Astrocyte (in vitro differentiated cells and primary cell): ENCODE measurements around the gene C7orf57. TPM values are rescaled to one million over a fixed set of nuclear protein-coding genes. Genes with fewer than 3 reads are reported as not detected.

Source experiments
- DNase-seq: peaks from one replicate; pipeline ENCODE4 v3.0.0-alpha.2; 2010; ENCODE audit warnings: low read depth
- FAIRE-seq: peaks from 2 replicates; lab custom pipeline; 2011; peaks lifted over from hg19 to GRCh38; lab: Jason Lieb, UNC
- H2AFZ ChIP-seq: 2 replicates; pipeline ENCODE4 v1.6.0; 2012; ENCODE audit warnings: low read depth, low read length, inconsistent platforms
- H3K27ac ChIP-seq: 2 replicates; pipeline ENCODE4 v1.5.1; 2011; ENCODE audit warnings: low read depth, low read length, inconsistent platforms
- H3K27me3 ChIP-seq: 2 replicates; pipeline ENCODE4 v1.6.0; 2011; ENCODE audit warnings: low read length, inconsistent platforms; ENCODE audit not compliant: insufficient read depth
- H3K36me3 ChIP-seq: 2 replicates; pipeline ENCODE4 v1.5.1; 2011; ENCODE audit warnings: low read length, inconsistent platforms; ENCODE audit not compliant: insufficient read depth
- H3K4me1 ChIP-seq: 2 replicates; pipeline ENCODE4 v1.5.1; 2011; ENCODE audit warnings: low read length, inconsistent platforms; ENCODE audit not compliant: insufficient read depth
- H3K4me2 ChIP-seq: 2 replicates; pipeline ENCODE4 v1.6.0; 2012; ENCODE audit warnings: low read length, inconsistent platforms
- H3K4me3 ChIP-seq: 2 replicates; pipeline ENCODE4 v1.5.1; 2011; ENCODE audit warnings: low read depth, mild to moderate bottlenecking, low read length, inconsistent platforms; ENCODE audit not compliant: insufficient read depth
- H3K79me2 ChIP-seq: 2 replicates; pipeline ENCODE4 v1.6.0; 2012; ENCODE audit warnings: mild to moderate bottlenecking, low read length, inconsistent platforms; ENCODE audit not compliant: insufficient read depth
- H3K9ac ChIP-seq: 2 replicates; pipeline ENCODE4 v1.6.0; 2012; ENCODE audit warnings: mild to moderate bottlenecking, low read length, inconsistent platforms
- H3K9me3 ChIP-seq: 2 replicates; pipeline ENCODE4 v1.5.1; 2012; ENCODE audit warnings: low read depth, mild to moderate bottlenecking, low read length, inconsistent platforms; ENCODE audit not compliant: insufficient read depth
- H4K20me1 ChIP-seq: 2 replicates; pipeline ENCODE4 v1.6.0; 2012; ENCODE audit warnings: low read length, inconsistent platforms; ENCODE audit not compliant: insufficient read depth
- H3K27ac Mint-ChIP-seq: one replicate; pipeline ENCODE4 v1.8.0; 2021; ENCODE audit warnings: mild to moderate bottlenecking, mixed read lengths; ENCODE audit not compliant: unreplicated experiment
- H3K27me3 Mint-ChIP-seq: one replicate; pipeline ENCODE4 v1.8.0; 2021; ENCODE audit warnings: low read depth, mixed read lengths; ENCODE audit not compliant: unreplicated experiment
- H3K36me3 Mint-ChIP-seq: one replicate; pipeline ENCODE4 v1.8.0; 2021; ENCODE audit warnings: low read depth, mixed read lengths; ENCODE audit not compliant: unreplicated experiment
- H3K4me1 Mint-ChIP-seq: one replicate; pipeline ENCODE4 v1.8.0; 2021; ENCODE audit warnings: low read depth, mixed read lengths; ENCODE audit not compliant: unreplicated experiment
- H3K4me3 Mint-ChIP-seq: one replicate; pipeline ENCODE4 v1.8.0; 2021; ENCODE audit warnings: mild to moderate bottlenecking, moderate library complexity, mixed read lengths; ENCODE audit not compliant: unreplicated experiment
- H3K9me3 Mint-ChIP-seq: one replicate; pipeline ENCODE4 v1.8.0; 2021; ENCODE audit warnings: mild to moderate bottlenecking, mixed read lengths; ENCODE audit not compliant: unreplicated experiment
- EZH2 ChIP-seq: IDR thresholded peaks from 2 replicates; pipeline ENCODE4 v1.6.1; 2012; ENCODE audit warnings: mild to moderate bottlenecking, low read length, inconsistent platforms; ENCODE audit not compliant: insufficient read depth
- total RNA-seq: library from RNA; stranded (reverse); gene quantifications from 2 replicates; pipeline ENCODE4 v1.2.1, GENCODE V29; 2021
- TF ChIP-seq, protein P1 (sequence below): IDR thresholded peaks from 2 replicates; pipeline ENCODE4 v1.5.1; 2011; ENCODE audit warnings: low read depth, mild to moderate bottlenecking, inconsistent platforms, low read length, moderate library complexity; ENCODE audit not compliant: insufficient read depth

Gene C7orf57
- total RNA-seq, 1 donor from 2014 or later, result not detected

DNA sequence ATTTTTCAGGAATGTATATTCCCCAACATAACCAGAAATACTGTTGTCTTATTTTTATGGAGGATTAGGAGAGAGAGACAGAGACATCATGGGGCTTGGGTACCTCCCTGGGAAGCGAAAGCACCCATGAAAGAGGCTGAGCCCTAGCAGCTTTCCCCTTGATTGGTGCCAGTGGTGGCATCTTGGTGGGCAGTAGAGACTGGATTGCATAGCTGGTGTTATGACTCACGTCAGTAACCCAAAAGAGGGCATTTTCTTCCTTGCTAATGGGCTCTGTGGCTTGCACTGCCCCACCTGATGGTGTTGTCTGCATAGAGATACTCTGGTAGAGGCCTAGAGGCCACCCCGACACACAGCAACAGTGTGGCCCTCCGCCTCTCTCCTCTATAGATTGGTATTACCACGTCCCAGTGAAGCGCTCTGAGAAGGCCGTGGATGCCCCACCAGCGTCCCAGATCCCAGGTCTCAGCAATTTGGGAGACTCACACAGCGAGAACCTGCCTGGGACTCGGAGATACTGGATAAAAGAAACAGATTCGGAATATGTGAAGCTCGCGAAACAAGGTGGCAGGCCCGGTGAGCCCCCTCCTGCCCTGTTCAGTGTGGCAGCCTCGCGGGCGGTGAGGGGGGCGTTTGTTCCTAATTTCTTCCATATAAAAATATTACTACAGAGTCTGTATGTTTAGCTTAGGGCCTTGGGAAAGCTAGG is 5.8 kb downstream of the C7orf57 start:
- H3K27me3 Mint-ChIP-seq, result peaks cover 25% of the 10 kb centered on the region
- Histone ChIP-seq H3K9ac (no peak overlapping the region), H2AFZ (no peak overlapping the region), H3K4me3 (no peak overlapping the region), H3K36me3 (no peaks in the 10 kb centered on the region), H3K4me1 (peaks cover 16% of the 10 kb centered on the region), H3K27ac (peak overlapping the region; percentile 45), H3K79me2 (no peaks in the 10 kb centered on the region), H4K20me1 (no peaks in the 10 kb centered on the region), H3K4me2 (peak overlapping the region; percentile 70), H3K27me3 (peaks cover 12% of the 10 kb centered on the region), H3K9me3 (no peaks in the 10 kb centered on the region)
- H3K9me3 Mint-ChIP-seq, result no peaks in the 10 kb centered on the region
- H3K4me1 Mint-ChIP-seq, result peaks cover 19% of the 10 kb centered on the region
- no peak overlapping the region for H3K27ac Mint-ChIP-seq
- FAIRE-seq (no peak), DNase-seq (no peak)
- no peak overlapping the region for H3K4me3 Mint-ChIP-seq
- TF ChIP-seq, protein P1, sequence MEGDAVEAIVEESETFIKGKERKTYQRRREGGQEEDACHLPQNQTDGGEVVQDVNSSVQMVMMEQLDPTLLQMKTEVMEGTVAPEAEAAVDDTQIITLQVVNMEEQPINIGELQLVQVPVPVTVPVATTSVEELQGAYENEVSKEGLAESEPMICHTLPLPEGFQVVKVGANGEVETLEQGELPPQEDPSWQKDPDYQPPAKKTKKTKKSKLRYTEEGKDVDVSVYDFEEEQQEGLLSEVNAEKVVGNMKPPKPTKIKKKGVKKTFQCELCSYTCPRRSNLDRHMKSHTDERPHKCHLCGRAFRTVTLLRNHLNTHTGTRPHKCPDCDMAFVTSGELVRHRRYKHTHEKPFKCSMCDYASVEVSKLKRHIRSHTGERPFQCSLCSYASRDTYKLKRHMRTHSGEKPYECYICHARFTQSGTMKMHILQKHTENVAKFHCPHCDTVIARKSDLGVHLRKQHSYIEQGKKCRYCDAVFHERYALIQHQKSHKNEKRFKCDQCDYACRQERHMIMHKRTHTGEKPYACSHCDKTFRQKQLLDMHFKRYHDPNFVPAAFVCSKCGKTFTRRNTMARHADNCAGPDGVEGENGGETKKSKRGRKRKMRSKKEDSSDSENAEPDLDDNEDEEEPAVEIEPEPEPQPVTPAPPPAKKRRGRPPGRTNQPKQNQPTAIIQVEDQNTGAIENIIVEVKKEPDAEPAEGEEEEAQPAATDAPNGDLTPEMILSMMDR, result no peak
- no peak for TF ChIP-seq EZH2
- no peaks in the 10 kb centered on the region for H3K36me3 Mint-ChIP-seq

DNA sequence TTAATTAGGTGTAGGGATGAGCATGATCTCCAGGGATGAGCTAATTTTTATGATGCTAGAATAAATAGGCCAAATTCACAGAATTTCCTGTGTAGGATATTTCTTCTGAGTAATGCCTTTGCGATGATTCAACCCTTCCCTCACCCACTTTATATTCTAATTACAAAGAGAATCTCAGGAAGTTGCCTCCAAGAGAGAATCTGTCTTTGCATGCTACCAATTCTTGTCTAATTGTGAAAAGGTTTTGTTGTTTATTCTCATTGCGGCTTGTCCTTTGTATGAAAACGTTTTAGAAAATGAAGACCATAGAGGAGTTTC is 6.3 kb downstream of the C7orf57 start:
- H3K4me2 ChIP-seq, result peak overlapping the region; percentile 70
- FAIRE-seq, result peak; percentile 72

DNA sequence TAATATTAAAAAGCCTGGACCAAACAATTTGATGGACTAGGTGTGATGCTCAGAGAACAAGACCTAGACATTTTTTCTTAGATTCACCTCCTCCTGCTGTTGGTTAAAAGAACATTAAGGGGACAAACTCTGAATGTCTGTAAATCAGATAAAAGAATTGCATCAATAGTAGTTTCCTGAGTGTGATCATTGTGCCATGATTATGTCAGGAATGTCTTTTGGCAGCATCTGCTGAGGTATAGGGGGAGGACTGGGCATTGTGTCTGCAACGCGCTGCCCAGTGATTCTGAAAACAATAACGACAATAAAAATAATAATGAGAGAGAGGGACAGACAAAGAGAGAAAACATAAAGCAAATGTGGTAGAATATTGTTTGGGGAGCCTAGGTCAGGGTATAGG is 6.9 kb downstream of the C7orf57 start:
- Histone ChIP-seq H3K4me2 (peak overlapping the region; percentile 70), H3K36me3 (no peaks in the 10 kb centered on the region), H3K27ac (peak overlapping the region; percentile 66), H3K9ac (peak overlapping the region; percentile 47), H3K4me3 (no peak overlapping the region), H3K4me1 (peaks cover 15% of the 10 kb centered on the region), H3K79me2 (no peaks in the 10 kb centered on the region), H2AFZ (no peak overlapping the region), H4K20me1 (no peaks in the 10 kb centered on the region), H3K27me3 (peaks cover 2% of the 10 kb centered on the region), H3K9me3 (no peaks in the 10 kb centered on the region)
- peaks cover 14% of the 10 kb centered on the region for H3K27me3 Mint-ChIP-seq
- H3K4me3 Mint-ChIP-seq, result no peak overlapping the region
- H3K27ac Mint-ChIP-seq, result no peak overlapping the region
- DNase-seq, result peak; percentile 29
- H3K9me3 Mint-ChIP-seq, result no peaks in the 10 kb centered on the region
- no peaks in the 10 kb centered on the region for H3K36me3 Mint-ChIP-seq
- no peak for TF ChIP-seq EZH2
- TF ChIP-seq, protein P1, result no peak
- peak; percentile 60 for FAIRE-seq
- peaks cover 22% of the 10 kb centered on the region for H3K4me1 Mint-ChIP-seq

More for the DNA sequence above, 6.3 kb downstream of the C7orf57 start:
- Histone ChIP-seq H4K20me1 (no peaks in the 10 kb centered on the region), H3K36me3 (no peaks in the 10 kb centered on the region), H3K9ac (peak overlapping the region; percentile 47), H3K9me3 (no peaks in the 10 kb centered on the region), H3K79me2 (no peaks in the 10 kb centered on the region), H3K4me3 (no peak overlapping the region), H3K27ac (peak overlapping the region; percentile 66), H2AFZ (no peak overlapping the region), H3K4me1 (peaks cover 15% of the 10 kb centered on the region), H3K27me3 (peaks cover 7% of the 10 kb centered on the region)
- no peaks in the 10 kb centered on the region for H3K9me3 Mint-ChIP-seq
- peaks cover 19% of the 10 kb centered on the region for H3K4me1 Mint-ChIP-seq
- H3K4me3 Mint-ChIP-seq, result no peak overlapping the region
- peak overlapping the region; percentile 60 for H3K27ac Mint-ChIP-seq
- DNase-seq, result peak; percentile 61
- peaks cover 20% of the 10 kb centered on the region for H3K27me3 Mint-ChIP-seq
- TF ChIP-seq, protein P1, result no peak
- TF ChIP-seq EZH2, result no peak
- no peaks in the 10 kb centered on the region for H3K36me3 Mint-ChIP-seq
